ENCODE results near the gene SH3RF1. TPM values are rescaled to one million over a fixed set of nuclear protein-coding genes. Genes with fewer than 3 reads are reported as not detected.
"Not testable (repeated sequence)": the region's sequence is repeated elsewhere in the genome, so short reads cannot be mapped to it uniquely, and the experiment has no call there.

SH3RF1 gene
- total and polyA plus RNA-seq, 2 of the 8 experiments (the other 6 are each of a cell fraction or from before 2014, with no cell fraction given): 6.9 to 15.1 TPM

- no peak for TF ChIP-seq JUN (IDR thresholded peaks at IDR 0.05; ENCODE audit: low read depth, low read length)
- TF ChIP-seq SRF (IDR thresholded peaks at IDR 0.05; ENCODE audit: low read depth, low read length): no peak
- TF ChIP-seq NANOG (IDR thresholded peaks at IDR 0.05; ENCODE audit: insufficient read depth, low read depth, low read length, poor library complexity, severe bottlenecking): no peak
Observed at GRCh38 chr4:169195032-169195431, 75.7 kb downstream of the SH3RF1 start (continued).

- FAIRE-seq; H2AFZ ChIP-seq (ENCODE audit: low read length); H3K23me2 ChIP-seq (ENCODE audit: low read depth, low read length); DNase-seq (ENCODE audit: low read depth in 1 of 2, low spot score in 2 of 2); H3K79me2 ChIP-seq (ENCODE audit: control insufficient read depth in 1 of 2, insufficient read depth in 2 of 2, low read length in 2 of 2); H3K14ac ChIP-seq (ENCODE audit: insufficient read length); POLR2A ChIA-PET (ENCODE audit: partially characterized antibody); H3K9me3 ChIP-seq (ENCODE audit: insufficient read depth in 2 of 2, low read depth in 1 of 2, low read length in 1 of 2); H3K23ac ChIP-seq (ENCODE audit: insufficient read length); H3K9ac ChIP-seq (replicated peaks in 1 of 4; ENCODE audit: extremely low read depth in 1 of 4, low read depth in 3 of 4, low read length in 3 of 4); H2BK15ac ChIP-seq (ENCODE audit: low read length); H3K4ac ChIP-seq (replicated peaks; ENCODE audit: insufficient read length, low read depth, low read length); H2BK5ac ChIP-seq (ENCODE audit: low read depth, low read length); H3K27me3 ChIP-seq (replicated peaks in 1 of 4; ENCODE audit: control insufficient read depth in 3 of 4, extremely low read depth in 1 of 4, insufficient read depth in 3 of 4, low read length in 3 of 4); H3K36me3 ChIP-seq (ENCODE audit: control insufficient read depth in 2 of 4, insufficient read depth in 4 of 4, low read length in 3 of 4); H3K4me2 ChIP-seq (ENCODE audit: insufficient read depth in 1 of 2, low read depth in 2 of 2, low read length in 2 of 2); H2BK20ac ChIP-seq (ENCODE audit: low read length); H4K91ac ChIP-seq (replicated peaks; ENCODE audit: insufficient read length, low read length); H2BK120ac ChIP-seq (replicated peaks; ENCODE audit: low read depth, low read length); H3K56ac ChIP-seq (replicated peaks; ENCODE audit: insufficient read length, low read depth, low read length); H3K27ac ChIP-seq (ENCODE audit: low read depth, low read length); H3K18ac ChIP-seq (ENCODE audit: extremely low read depth, low read length); H3K4me3 ChIP-seq (ENCODE audit: extremely low read depth in 1 of 4, insufficient read depth in 2 of 4, low read depth in 3 of 4, low read length in 4 of 4); H3K79me1 ChIP-seq (ENCODE audit: low read depth, low read length); H4K8ac ChIP-seq (ENCODE audit: extremely low read depth, insufficient read depth, low read length); H3K4me1 ChIP-seq (replicated peaks in 1 of 4; ENCODE audit: control insufficient read depth in 3 of 4, insufficient read depth in 4 of 4, low read length in 3 of 4); H4K20me1 ChIP-seq (replicated peaks in 1 of 2; ENCODE audit: control insufficient read depth in 1 of 2, insufficient read depth in 2 of 2, low read length in 2 of 2); H4K5ac ChIP-seq (ENCODE audit: insufficient read length, low read depth, low read length); H2BK12ac ChIP-seq (ENCODE audit: low read depth, low read length); H2AK5ac ChIP-seq (ENCODE audit: low read depth, low read length): not testable (repeated sequence)
- WGBS, 2 experiments (ENCODE audit: extremely low coverage in 1 of 2, insufficient coverage in 1 of 2, insufficient read length in 1 of 2, insufficient replicate concordance in 2 of 2, low coverage in 1 of 2, low lambda C conversion rate in 2 of 2, missing lambda C conversion rate in 1 of 2): 89% methylated on average over 2 of the region's 2 CpGs; no CpG with 5 or more reads in 1 of the 2 experiments
- CTCF ChIA-PET (ENCODE audit: partially characterized antibody): interaction anchor here (0.7 kb wide), 1 partner anchor 155 kb away, joined by 3 read pairs; no protein-coding TSS in a partner anchor
Observed at GRCh38 chr4:169189968-169190367, 80.8 kb downstream of the SH3RF1 start.
